Keratinocyte (primary cell): Measurements from ENCODE around the gene PASD1.
"Not testable (repeated sequence)": the region's sequence is repeated elsewhere in the genome, so short reads cannot be mapped to it uniquely, and the experiment has no call there.

ENCODE experiments used
- CTCF ChIP-seq, 3 experiments: IDR thresholded peaks in 1 of 3; conservative IDR thresholded peaks in 1 of 3; optimal IDR thresholded peaks in 1 of 3; 2 replicates in 2 of 3; 3 replicates in 1 of 3; pipeline versions ENCODE3 to v1.5.1; 2011; ENCODE audit warnings: low read length in 3 of 3, mild to moderate bottlenecking in 3 of 3, moderate library complexity in 2 of 3, control low read depth in 1 of 3, inconsistent platforms in 1 of 3; ENCODE audit not compliant: insufficient read depth in 2 of 3; ENCODE audit errors: extremely low read depth in 1 of 3
- EZH2 ChIP-seq: IDR thresholded peaks from one replicate; pipeline ENCODE4 v1.6.1; 2012; ENCODE audit warnings: inconsistent platforms, mild to moderate bottlenecking, low read length, moderate library complexity

- not testable (repeated sequence) for TF ChIP-seq EZH2; CTCF (optimal IDR thresholded peaks at IDR 0.05 in 1 of 3, IDR thresholded peaks at IDR 0.05 in 1 of 3, conservative IDR thresholded peaks at IDR 0.05 in 1 of 3; ENCODE audit: extremely low read depth in 1 of 3, insufficient read depth in 2 of 3, low read length in 3 of 3)
These were observed 3.4 kb downstream of the PASD1 start for GRCh38 chrX:151566872-151567271.
